Measurements from ENCODE around the gene RTP5. TPM values are rescaled to one million over a fixed set of nuclear protein-coding genes. Genes with fewer than 3 reads are reported as not detected.
A peak's percentile ranks its signal among the peaks of the same experiment; 100 is the strongest.
"Not testable (repeated sequence)": the region's sequence is repeated elsewhere in the genome, so short reads cannot be mapped to it uniquely, and the experiment has no call there.

The RTP5 gene
- 1 to 10 TPM in 2 of 8 experiments, under 1 TPM in 6; 0.07 to 1.5 (median 0.42) TPM for total RNA-seq

DNA sequence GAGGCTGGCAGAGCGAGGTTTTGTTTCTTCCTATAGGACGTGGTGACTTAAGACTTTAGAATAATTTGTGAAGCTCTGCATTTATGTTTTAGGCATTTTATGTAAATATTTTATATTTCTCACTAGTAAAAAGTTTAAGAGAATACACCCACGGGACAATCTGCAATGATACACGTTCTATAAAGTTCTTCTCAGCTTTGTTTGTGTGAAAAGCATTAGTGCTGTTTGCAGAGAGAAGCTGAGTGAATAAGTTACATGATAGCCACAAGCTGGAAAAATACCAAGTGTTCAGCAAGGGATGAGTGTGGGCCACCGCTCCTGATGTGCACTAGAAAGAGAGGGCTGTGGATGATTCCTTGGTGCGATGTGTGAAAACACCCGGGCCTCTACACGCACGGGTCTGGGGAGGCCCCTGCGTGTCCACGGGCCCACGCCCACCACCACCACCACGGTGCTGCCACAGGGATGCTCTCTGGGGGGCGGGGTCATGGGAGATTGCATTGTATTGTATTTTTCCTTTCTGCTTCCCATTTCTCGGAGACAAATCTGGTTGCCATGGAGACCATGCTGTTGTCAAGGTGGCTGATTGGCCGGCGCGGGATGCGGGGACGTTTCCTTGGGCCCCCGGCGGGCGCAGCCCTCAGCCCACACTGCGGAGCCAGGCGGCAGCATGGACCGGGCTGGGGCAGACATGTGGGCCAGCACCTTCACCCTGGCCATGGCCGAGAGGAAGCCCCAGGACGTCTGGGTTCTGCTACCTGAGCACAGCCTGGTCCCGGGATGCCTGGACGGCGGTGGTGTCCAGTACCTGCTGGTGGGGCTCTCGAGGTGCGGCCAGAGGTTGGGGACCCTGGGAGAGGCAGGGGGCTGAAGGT lies at the start of gene RTP5:
TSS of gene RTP5 (plus strand) at position 643 of the 875 bp plus-strand sequence. CDS start at position 671, 28 bp downstream.
- ATAC-seq (replicated peaks in 6 of 8): peak in 2 of 8 experiments; percentile 8 to 18
- WGBS, 10 experiments: 47 to 82% (median 55%) methylated on average over 1 to 7 of the region's 33 CpGs; no CpG with 5 or more reads in 4 of the 10 experiments
- H3K27ac ChIP-seq: no peak within 1 kb of the TSS

DNA sequence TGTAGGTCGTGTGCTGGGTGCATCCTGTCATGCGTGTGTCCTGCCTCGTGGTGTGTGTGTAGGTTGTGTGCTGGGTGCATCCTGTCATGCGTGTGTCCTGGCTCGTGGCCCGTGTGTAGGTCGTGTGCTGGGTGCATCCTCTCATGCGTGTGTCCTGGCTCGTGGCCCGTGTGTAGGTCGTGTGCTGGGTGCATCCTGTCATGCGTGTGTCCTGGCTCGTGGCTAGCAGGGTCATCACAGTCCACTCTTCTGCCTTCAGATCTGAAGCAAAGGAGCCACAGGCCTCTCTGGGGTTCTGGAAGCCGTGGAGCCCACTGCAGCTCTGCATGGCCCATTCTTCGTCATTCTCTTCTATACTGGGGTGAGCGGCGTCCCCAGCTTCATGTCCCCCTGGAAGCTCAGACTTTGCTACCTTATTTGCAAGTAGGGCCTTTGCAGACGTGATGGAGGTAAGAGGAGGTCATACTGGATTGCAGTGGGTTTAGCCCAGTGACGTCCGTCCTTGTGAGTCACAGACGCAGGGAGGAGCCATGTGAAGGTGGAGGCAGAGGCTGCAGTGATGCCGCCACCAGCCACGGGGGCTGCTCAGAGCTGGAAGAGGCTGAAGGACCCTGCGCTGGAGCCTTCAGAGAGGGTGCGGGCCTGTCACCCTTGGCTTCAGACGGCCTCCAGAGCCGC lies 49.4 kb upstream of the RTP5 start:
- H3K27ac ChIP-seq; H3K4me3 ChIP-seq; H3K4me1 ChIP-seq (replicated peaks in 1 of 2); in situ Hi-C loops (cut with MboI; ENCODE audit: low pct_unique_long_range_greater_than_20kb in 2 of 9, low sequenced_read_pairs in 9 of 9, unreplicated experiment in 9 of 9): not testable (repeated sequence)
- peak in 1 of 8 experiments; percentile 41 for ATAC-seq (replicated peaks in 6 of 8)
- WGBS, 10 experiments: 83 to 90% (median 85%) methylated on average over 2 to 5 of the region's 27 CpGs; no CpG with 5 or more reads in 6 of the 10 experiments

More for the DNA sequence above, at the start of gene RTP5:
- Histone ChIP-seq H3K4me3 (no peak within 1 kb of the TSS), H3K4me1 (replicated peaks in 1 of 2) (peaks cover 39 to 55% of the 10 kb centered on the region in 2 donors)
- in situ Hi-C loops (cut with MboI; ENCODE audit: low pct_unique_long_range_greater_than_20kb in 2 of 9, low sequenced_read_pairs in 9 of 9, unreplicated experiment in 9 of 9): no loop called here

DNA sequence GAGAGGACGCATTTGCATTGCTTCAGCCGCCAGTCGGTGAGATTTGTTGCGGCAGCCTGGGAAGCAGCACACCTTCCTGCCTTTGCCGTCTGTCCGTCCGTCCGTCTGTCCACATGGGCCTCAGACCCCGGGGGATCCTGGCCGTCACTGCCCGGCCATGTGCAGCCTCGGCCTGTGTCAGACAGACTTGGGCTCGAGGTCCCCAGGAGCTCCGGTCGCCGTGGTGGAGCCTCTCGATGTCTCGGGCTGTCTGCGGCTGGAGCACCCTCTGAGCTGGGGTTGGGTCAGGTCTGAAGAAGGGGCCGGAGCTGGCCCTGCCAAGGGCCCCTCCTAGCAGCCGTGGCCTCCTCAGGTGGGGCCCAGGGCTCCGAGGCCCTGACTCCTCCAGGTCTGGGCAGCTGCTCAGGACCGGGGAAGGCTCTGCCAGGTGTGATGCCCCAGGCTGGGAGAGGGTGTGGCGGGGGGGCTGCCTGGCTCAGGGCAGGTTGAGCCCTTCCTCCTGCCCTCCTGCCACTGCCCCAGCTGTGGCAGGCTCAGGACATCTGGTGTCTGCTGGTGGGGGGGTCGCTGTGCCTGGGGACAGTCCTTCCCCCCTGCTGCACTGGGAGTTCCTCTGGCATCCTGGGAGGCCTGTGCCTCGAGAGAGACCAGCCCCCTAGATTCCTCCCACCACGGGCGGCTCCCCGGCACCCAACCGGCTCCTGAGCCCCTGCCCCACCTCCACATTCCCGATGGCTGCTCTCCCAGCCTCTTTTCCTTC lies 48.7 kb upstream of the RTP5 start:
- Histone ChIP-seq H3K4me3 (no peak overlapping the region), H3K4me1 (replicated peaks in 1 of 2) (no peaks in the 10 kb centered on the region), H3K27ac (no peak overlapping the region)
- ATAC-seq (replicated peaks in 6 of 8): peak in 3 of 8 experiments; percentile 11 to 27 (median 12)
- WGBS, 10 experiments: 73 to 84% methylated on average over 3 to 6 of the region's 31 CpGs; no CpG with 5 or more reads in 8 of the 10 experiments
- in situ Hi-C loops (cut with MboI; ENCODE audit: low pct_unique_long_range_greater_than_20kb in 2 of 9, low sequenced_read_pairs in 9 of 9, unreplicated experiment in 9 of 9): no loop called here

DNA sequence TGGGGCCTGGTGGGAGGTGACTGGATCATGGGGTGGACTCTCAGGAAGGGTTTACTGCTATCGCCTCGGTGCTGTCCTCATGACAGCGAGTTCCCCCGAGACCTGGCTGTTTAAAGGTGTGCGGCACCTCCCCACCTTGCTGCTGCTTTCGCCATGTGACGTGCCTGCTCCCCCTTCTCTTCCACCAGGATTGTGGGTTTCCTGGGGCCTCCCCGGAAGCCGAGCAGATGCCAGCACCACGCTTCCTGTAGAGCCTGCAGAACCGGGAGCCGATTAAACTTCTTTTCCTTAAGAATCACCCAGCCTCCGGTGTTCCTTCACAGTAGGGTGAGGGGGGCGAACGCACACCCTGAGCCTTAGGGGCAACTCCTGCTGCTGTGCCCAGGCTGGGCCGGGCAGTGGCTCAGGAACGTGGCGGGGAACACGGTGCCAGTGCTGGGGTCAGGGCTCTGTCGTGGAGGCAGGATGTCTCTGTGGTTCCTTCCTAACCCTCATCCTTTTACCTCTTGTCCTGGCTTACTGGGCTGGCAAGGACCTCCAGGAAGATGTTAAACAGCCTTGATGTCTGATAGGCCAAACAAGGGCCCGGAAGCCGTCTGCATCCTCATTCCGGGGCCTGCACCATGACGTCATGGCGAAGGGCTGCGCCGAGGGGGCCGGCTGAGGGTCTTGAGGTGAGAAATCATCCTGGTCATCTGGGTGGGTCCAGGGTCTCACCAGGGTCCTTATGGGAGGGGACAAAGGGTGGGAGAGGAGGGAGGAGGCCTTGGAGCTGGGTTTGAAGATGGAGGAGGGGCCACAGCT lies 47.9 kb upstream of the RTP5 start:
- Histone ChIP-seq H3K4me1 (replicated peaks in 1 of 2) (no peaks in the 10 kb centered on the region), H3K27ac (no peak overlapping the region), H3K4me3 (no peak overlapping the region)
- no peak for ATAC-seq (replicated peaks in 6 of 8)
- WGBS, 10 experiments: 60 to 100% (median 89%) methylated on average over 1 to 8 of the region's 28 CpGs; no CpG with 5 or more reads in 5 of the 10 experiments
- in situ Hi-C loops (cut with MboI; ENCODE audit: low pct_unique_long_range_greater_than_20kb in 2 of 9, low sequenced_read_pairs in 9 of 9, unreplicated experiment in 9 of 9): no loop called here

DNA sequence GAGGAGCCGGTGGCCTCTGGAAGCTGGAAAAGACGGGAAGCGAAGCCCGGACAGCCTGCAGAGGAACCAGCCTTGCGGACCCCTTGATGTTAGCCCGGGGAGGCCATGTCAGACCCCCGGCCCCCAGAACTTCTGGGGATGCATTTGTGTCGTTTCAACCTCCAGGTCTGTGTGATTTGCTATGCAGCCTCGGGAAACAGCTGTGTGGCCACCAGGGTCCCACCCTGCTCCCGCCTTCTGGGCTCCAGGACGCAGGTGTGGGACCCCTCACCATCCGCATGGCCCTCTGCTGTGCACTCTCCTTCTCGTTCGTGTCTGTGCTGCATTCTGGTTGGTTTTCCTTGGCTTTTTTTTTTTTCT lies 47.3 kb upstream of the RTP5 start:
- no peak for ATAC-seq (replicated peaks in 6 of 8)
- H3K4me1 ChIP-seq (replicated peaks in 1 of 2): no peaks in the 10 kb centered on the region
- no peak overlapping the region for H3K4me3 ChIP-seq
- no peak overlapping the region for H3K27ac ChIP-seq
- in situ Hi-C loops (cut with MboI; ENCODE audit: low pct_unique_long_range_greater_than_20kb in 2 of 9, low sequenced_read_pairs in 9 of 9, unreplicated experiment in 9 of 9): no loop called here
- 20 to 95% (median 54%) methylated on average over 1 to 5 of the region's 14 CpGs; no CpG with 5 or more reads in 4 of the 10 experiments for WGBS, 10 experiments

DNA sequence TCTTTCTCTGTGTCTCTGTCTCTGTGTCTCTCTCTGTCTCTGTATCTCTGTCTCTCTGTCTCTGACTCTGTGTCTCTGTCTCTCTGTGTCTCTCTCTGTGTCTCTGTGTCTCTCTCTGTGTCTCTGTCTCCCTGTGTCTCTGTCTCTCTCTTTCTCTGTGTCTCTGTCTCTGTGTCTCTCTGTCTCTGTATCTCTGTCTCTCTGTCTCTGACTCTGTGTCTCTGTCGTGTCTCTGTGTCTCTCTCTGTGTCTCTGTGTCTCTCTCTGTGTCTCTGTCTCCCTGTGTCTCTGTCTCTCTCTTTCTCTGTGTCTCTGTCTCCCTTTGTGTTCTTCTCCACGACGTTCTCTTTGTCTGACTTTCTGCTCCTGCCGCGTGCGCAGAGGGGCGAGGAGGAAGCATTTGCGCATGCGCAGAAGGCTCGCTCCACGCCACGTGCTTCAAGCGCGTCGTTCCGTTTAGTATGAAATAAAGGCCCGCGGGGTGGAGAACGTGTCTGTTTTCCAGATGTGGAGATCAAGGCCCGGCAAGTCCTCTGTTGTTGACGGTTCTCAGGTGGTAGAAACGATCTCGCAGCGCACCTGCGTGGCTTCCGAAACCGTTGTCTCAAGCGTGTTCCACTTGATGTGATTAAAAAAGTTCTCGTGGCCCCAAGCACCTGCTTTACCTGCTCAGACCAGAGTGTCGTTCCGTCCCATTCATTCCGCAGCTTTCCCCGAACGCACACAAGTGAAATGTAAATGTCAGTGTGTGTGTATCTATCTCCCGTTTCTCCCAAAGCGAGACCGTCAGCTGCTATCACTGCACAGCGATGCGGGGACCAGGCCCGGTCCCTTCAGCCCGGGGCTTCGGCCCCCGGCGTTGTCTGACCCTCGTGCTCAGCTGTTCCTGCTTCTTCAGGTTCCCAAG lies 45.7 kb upstream of the RTP5 start:
- H3K4me3 ChIP-seq; in situ Hi-C loops (cut with MboI; ENCODE audit: low pct_unique_long_range_greater_than_20kb in 2 of 9, low sequenced_read_pairs in 9 of 9, unreplicated experiment in 9 of 9); ATAC-seq (replicated peaks in 6 of 8); H3K4me1 ChIP-seq (replicated peaks in 1 of 2); H3K27ac ChIP-seq: not testable (repeated sequence)
- WGBS, 10 experiments: 44 to 88% (median 81%) methylated on average over 1 to 29 of the region's 45 CpGs

DNA sequence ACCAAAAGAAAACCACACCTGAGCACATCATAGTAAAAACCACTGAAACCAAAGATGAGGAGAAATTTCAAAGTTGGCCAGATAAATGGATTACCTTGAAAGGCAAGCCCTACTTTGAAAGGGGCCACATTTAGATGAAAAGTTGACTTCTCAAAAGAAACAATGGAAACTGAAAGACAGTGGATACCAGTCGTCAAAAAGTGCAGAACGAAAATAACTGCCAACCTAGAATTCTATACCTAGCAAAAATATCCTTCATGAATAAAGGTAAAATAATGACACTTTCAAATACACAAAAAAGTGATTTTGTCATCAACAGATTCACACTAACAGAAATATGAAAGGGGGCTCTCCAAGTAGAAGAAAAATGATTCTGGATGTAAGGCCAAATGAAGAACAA lies 42.1 kb upstream of the RTP5 start:
- Histone ChIP-seq H3K4me1 (replicated peaks in 1 of 2) (no peaks in the 10 kb centered on the region), H3K4me3 (no peak overlapping the region), H3K27ac (no peak overlapping the region)
- 0 to 100% (median 75%) methylated on average over 1 to 2 of the region's 2 CpGs; no CpG with 5 or more reads in 1 of the 10 experiments for WGBS, 10 experiments
- in situ Hi-C loops (cut with MboI; ENCODE audit: low pct_unique_long_range_greater_than_20kb in 2 of 9, low sequenced_read_pairs in 9 of 9, unreplicated experiment in 9 of 9): no loop called here
- no peak for ATAC-seq (replicated peaks in 6 of 8)

DNA sequence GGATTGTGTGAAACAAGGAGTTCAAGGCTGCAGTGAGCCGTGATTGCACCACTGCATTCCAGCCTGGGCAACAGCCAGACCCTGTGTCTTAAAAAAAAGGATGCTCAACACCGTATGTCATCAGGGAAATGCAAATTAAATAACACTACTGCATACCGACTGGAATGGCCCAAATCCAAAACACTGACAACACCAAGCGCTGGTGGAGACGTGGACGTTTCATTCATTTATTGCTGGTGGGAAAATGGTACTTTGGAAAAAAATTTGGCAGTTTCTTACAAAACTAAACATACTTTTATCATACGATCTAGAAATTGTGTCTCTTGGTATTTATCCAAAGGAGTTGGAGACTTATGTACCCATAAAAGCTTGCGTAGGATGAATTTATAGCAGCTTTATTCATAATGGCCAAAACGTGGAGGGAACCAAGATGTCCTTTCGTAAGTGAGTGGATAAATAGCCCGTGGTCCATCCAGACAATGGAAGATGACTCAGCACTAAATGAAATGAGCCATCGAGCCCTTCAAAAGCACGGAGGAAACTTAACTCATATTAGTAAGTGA lies 36.3 kb upstream of the RTP5 start:
- WGBS, 10 experiments: 4 to 100% (median 60%) methylated on average over 1 to 13 of the region's 13 CpGs
- peaks cover 6 to 9% of the 10 kb centered on the region in 2 donors for H3K4me1 ChIP-seq (replicated peaks in 1 of 2)
- H3K4me3 ChIP-seq: no peak overlapping the region
- no peak overlapping the region for H3K27ac ChIP-seq
- peak; percentile 32 to 77 (median 62) for ATAC-seq (replicated peaks in 6 of 8)
- in situ Hi-C loops (cut with MboI; ENCODE audit: low pct_unique_long_range_greater_than_20kb in 2 of 9, low sequenced_read_pairs in 9 of 9, unreplicated experiment in 9 of 9): no loop called here

DNA sequence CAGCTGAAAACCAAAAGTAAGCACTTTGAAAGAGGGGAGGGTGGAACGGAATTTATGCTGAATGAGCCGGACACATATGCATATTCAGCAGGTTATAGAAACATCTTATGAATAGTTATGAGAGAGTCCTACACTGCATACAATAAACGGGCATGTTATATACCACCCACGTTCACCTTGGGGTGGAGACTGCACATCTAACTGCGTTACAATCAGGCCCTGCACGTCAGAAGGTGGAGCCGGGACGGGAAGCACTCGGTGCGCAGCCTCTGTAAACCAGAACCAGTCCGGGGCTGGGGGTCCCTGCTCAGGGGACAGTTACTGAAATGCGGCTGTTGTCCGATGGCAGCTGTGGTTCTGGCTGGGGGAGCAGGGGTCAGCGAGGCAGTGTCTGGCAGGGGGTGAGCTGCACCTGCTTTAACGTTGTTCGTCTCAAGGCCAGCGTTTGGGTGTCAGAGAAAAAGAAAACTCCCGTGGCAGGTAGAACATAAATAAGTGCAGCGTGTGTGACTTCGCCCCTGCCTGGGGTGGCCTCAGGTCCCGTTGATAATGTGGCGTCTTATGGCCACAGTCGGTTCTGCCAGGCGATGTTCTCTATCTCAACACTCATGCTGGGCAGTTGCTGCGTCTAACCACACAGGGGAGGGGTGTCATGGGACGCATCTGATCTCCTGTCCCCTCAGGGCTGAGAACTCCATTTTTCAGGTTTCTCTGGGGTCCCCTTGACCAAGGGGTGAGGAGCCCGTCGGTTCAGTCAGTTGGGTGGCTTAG lies 35.6 kb upstream of the RTP5 start:
- H3K4me1 ChIP-seq (replicated peaks in 1 of 2); in situ Hi-C loops (cut with MboI; ENCODE audit: low pct_unique_long_range_greater_than_20kb in 2 of 9, low sequenced_read_pairs in 9 of 9, unreplicated experiment in 9 of 9); H3K27ac ChIP-seq; H3K4me3 ChIP-seq: not testable (repeated sequence)
- ATAC-seq (replicated peaks in 6 of 8): peak in 7 of 8 experiments; percentile 58 to 97 (median 65)
- 0 to 100% (median 84%) methylated on average over 1 to 12 of the region's 28 CpGs; no CpG with 5 or more reads in 1 of the 10 experiments for WGBS, 10 experiments

DNA sequence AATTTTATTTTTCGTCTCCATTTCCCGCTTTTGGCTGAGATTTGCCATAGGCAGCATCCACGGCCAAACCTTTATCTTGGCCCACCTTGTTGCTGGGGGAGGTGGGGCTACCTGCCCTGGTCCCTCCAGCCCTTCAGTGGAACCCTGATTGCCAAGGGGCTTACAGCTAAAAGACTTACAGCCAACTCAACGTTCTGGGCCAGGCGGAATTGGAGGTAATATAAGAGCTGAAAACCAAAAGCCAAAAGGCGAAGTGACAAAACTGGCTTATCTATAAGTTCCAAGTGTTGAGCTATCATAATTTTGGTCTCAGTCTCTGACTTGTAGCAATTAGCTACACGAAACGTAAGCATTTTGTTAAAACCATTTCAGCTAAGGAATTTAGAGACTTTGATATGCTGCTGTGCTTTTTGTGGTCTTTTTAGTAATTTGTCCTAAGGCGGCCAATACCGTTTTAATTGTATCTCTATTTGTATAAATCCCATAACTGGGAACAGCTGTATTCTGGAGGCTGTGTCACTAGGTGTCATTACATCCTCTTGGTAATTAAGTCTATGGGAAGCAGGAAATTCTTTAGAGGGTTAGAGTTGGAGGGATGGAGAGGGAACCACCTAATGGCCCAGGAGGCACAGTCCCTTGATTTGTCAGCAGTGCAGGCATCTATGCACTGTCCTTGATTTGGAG lies 34.9 kb upstream of the RTP5 start:
- H3K4me3 ChIP-seq: no peak overlapping the region
- whole genome bisulfite sequencing, 10 experiments: 73 to 97% (median 93%) methylated on average over 1 to 9 of the region's 10 CpGs; no CpG with 5 or more reads in 1 of the 10 experiments
- in situ Hi-C loops (cut with MboI; ENCODE audit: low pct_unique_long_range_greater_than_20kb in 2 of 9, low sequenced_read_pairs in 9 of 9, unreplicated experiment in 9 of 9): no loop called here
- H3K4me1 ChIP-seq (replicated peaks in 1 of 2): peaks cover 6 to 9% of the 10 kb centered on the region in 2 donors
- no peak overlapping the region for H3K27ac ChIP-seq
- ATAC-seq (replicated peaks in 6 of 8): no peak

Data from motor neuron (in vitro differentiated cells).